SJCRH30 (cell line): Measurements from ENCODE around the gene HSPB6. TPM values are rescaled to one million over a fixed set of nuclear protein-coding genes. Genes with fewer than 3 reads are reported as not detected.

Source experiments
- DNase-seq, 2 experiments: peaks; one replicate each; pipeline ENCODE4 v3.0.0-alpha.2; 2015 to 2020
- H3K27ac ChIP-seq: fragments of 250-450 bp; sonication (Bioruptor Pico); 2 replicates; pipeline ENCODE4 v1.5.1; 2020; ENCODE audit warnings: mild to moderate bottlenecking, moderate library complexity
- H3K27me3 ChIP-seq: fragments of 250-450 bp; sonication (Bioruptor Pico); 2 replicates; pipeline ENCODE4 v1.5.1; 2020; ENCODE audit warnings: mild to moderate bottlenecking, moderate library complexity
- H3K36me3 ChIP-seq: fragments of 250-450 bp; sonication (Bioruptor Pico); 2 replicates; pipeline ENCODE4 v1.5.1; 2020; ENCODE audit warnings: mild to moderate bottlenecking, moderate library complexity
- H3K4me1 ChIP-seq: fragments of 250-450 bp; sonication (Bioruptor Pico); 2 replicates; pipeline ENCODE4 v1.5.1; 2020; ENCODE audit warnings: mild to moderate bottlenecking, moderate library complexity
- H3K4me3 ChIP-seq: fragments of 250-450 bp; sonication (Bioruptor Pico); 2 replicates; pipeline ENCODE4 v1.5.1; 2020; ENCODE audit warnings: mild to moderate bottlenecking, moderate library complexity
- H3K9me3 ChIP-seq: fragments of 250-450 bp; sonication (Bioruptor Pico); replicated peaks from 2 replicates; pipeline ENCODE4 v1.5.1; 2020; ENCODE audit warnings: mild to moderate bottlenecking, moderate library complexity
- total RNA-seq: library from RNA; depleted of rRNA; stranded (reverse); fragments of >200 nt; shearing (Covaris generic); gene quantifications from 2 replicates; pipeline ENCODE4 v1.2.3, GENCODE V29; 2014

Gene HSPB6
- total RNA-seq, 1 experiment from 2014 or later = not detected

GRCh38 chr19:35764432-35765315 is 7.8 kb upstream of the HSPB6 start:
- Histone ChIP-seq H3K36me3 (peaks cover 17% of the 10 kb centered on the region; the same call in 1 of the 2 replicates), H3K9me3 (no peaks in the 10 kb centered on the region), H3K4me3 (no peak overlapping the region), H3K4me1 (no peaks in the 10 kb centered on the region), H3K27ac (no peak overlapping the region), H3K27me3 (no peaks in the 10 kb centered on the region)
- DNase-seq = no peak

- Histone ChIP-seq H3K9me3 (no peaks in the 10 kb centered on the region), H3K27ac (no peak overlapping the region), H3K4me1 (peaks cover 8% of the 10 kb centered on the region; the same call in 1 of the 2 replicates), H3K4me3 (no peak overlapping the region), H3K36me3 (peaks cover 17% of the 10 kb centered on the region; the same call in 1 of the 2 replicates), H3K27me3 (no peaks in the 10 kb centered on the region)
- no peak for DNase-seq
These were observed 4.0 kb upstream of the HSPB6 start for GRCh38 chr19:35760711-35761349.

- DNase-seq = no peak
- Histone ChIP-seq H3K27ac (no peak overlapping the region), H3K4me3 (no peak overlapping the region), H3K9me3 (no peaks in the 10 kb centered on the region), H3K27me3 (no peaks in the 10 kb centered on the region), H3K36me3 (peaks cover 17% of the 10 kb centered on the region; the same call in 1 of the 2 replicates), H3K4me1 (peaks cover 8% of the 10 kb centered on the region; the same call in 1 of the 2 replicates)
These were observed 2.9 kb upstream of the HSPB6 start for GRCh38 chr19:35759697-35760096.

GRCh38 chr19:35757749-35758608 is 1.1 kb upstream of the HSPB6 start, which contains the start of gene PROSER3:
Gene PROSER3 (plus strand): TSS chr19:35758176. CDS start chr19:35758216, 40 bp downstream.
- Histone ChIP-seq H3K36me3 (peaks cover 16% of the 10 kb centered on the region; the same call in 1 of the 2 replicates), H3K9me3 (no peaks in the 10 kb centered on the region), H3K4me1 (peaks cover 8% of the 10 kb centered on the region; the same call in 1 of the 2 replicates), H3K27ac (peak within 1 kb of the TSS; percentile 89), H3K27me3 (no peaks in the 10 kb centered on the region), H3K4me3 (peak within 1 kb of the TSS; percentile 91)
- DNase-seq = peak; percentile 99 to 100

GRCh38 chr19:35757231-35757748 is 461 bp upstream of the HSPB6 start:
- H3K36me3 ChIP-seq = peaks cover 16% of the 10 kb centered on the region; the same call in 1 of the 2 replicates
- peak overlapping the region; percentile 91 for H3K4me3 ChIP-seq
- peak overlapping the region; percentile 89 for H3K27ac ChIP-seq
- DNase-seq = peak; percentile 89
- H3K27me3 ChIP-seq = no peaks in the 10 kb centered on the region
- no peaks in the 10 kb centered on the region for H3K9me3 ChIP-seq
- H3K4me1 ChIP-seq = peaks cover 8% of the 10 kb centered on the region; the same call in 1 of the 2 replicates

- Histone ChIP-seq H3K27ac (no peak overlapping the region), H3K4me3 (no peak overlapping the region), H3K27me3 (no peaks in the 10 kb centered on the region), H3K9me3 (no peaks in the 10 kb centered on the region), H3K36me3 (peaks cover 11% of the 10 kb centered on the region; the same call in 1 of the 2 replicates), H3K4me1 (peaks cover 8% of the 10 kb centered on the region; the same call in 1 of the 2 replicates)
- DNase-seq = no peak
These were observed 1.1 kb downstream of the HSPB6 start for GRCh38 chr19:35755550-35756376.

GRCh38 chr19:35755131-35755549 is 1.7 kb downstream of the HSPB6 start:
- Histone ChIP-seq H3K9me3 (no peaks in the 10 kb centered on the region), H3K36me3 (peaks cover 5% of the 10 kb centered on the region; the same call in 1 of the 2 replicates), H3K27ac (no peak overlapping the region), H3K4me1 (peaks cover 8% of the 10 kb centered on the region; the same call in 1 of the 2 replicates), H3K4me3 (no peak overlapping the region), H3K27me3 (no peaks in the 10 kb centered on the region)
- no peak for DNase-seq

- H3K36me3 ChIP-seq = peaks cover 5% of the 10 kb centered on the region; the same call in 1 of the 2 replicates
- no peaks in the 10 kb centered on the region for H3K9me3 ChIP-seq
- H3K27me3 ChIP-seq = no peaks in the 10 kb centered on the region
- peaks cover 8% of the 10 kb centered on the region; the same call in 1 of the 2 replicates for H3K4me1 ChIP-seq
- H3K4me3 ChIP-seq = no peak overlapping the region
- no peak for DNase-seq
- no peak overlapping the region for H3K27ac ChIP-seq
These were observed 2.3 kb downstream of the HSPB6 start for GRCh38 chr19:35754370-35755130.

- no peaks in the 10 kb centered on the region for H3K9me3 ChIP-seq
- H3K36me3 ChIP-seq = peaks cover 5% of the 10 kb centered on the region; the same call in 1 of the 2 replicates
- DNase-seq = no peak
- peaks cover 10% of the 10 kb centered on the region; the same call in 1 of the 2 replicates for H3K4me1 ChIP-seq
- H3K27ac ChIP-seq = no peak overlapping the region
- H3K27me3 ChIP-seq = no peaks in the 10 kb centered on the region
- H3K4me3 ChIP-seq = no peak overlapping the region
These were observed 3.0 kb downstream of the HSPB6 start for GRCh38 chr19:35753634-35754369.

GRCh38 chr19:35752746-35753350 is 4.0 kb downstream of the HSPB6 start:
- no peaks in the 10 kb centered on the region for H3K27me3 ChIP-seq
- peaks cover 5% of the 10 kb centered on the region; the same call in 1 of the 2 replicates for H3K36me3 ChIP-seq
- H3K4me3 ChIP-seq = no peak overlapping the region
- DNase-seq = no peak
- H3K27ac ChIP-seq = no peak overlapping the region
- no peaks in the 10 kb centered on the region for H3K9me3 ChIP-seq
- peaks cover 8% of the 10 kb centered on the region; the same call in 1 of the 2 replicates for H3K4me1 ChIP-seq

GRCh38 chr19:35751839-35752745 is 4.7 kb downstream of the HSPB6 start:
- peaks cover 8% of the 10 kb centered on the region; the same call in 1 of the 2 replicates for H3K4me1 ChIP-seq
- DNase-seq = no peak
- no peak overlapping the region for H3K4me3 ChIP-seq
- H3K9me3 ChIP-seq = no peaks in the 10 kb centered on the region
- H3K36me3 ChIP-seq = peaks cover 5% of the 10 kb centered on the region; the same call in 1 of the 2 replicates
- no peak overlapping the region for H3K27ac ChIP-seq
- H3K27me3 ChIP-seq = no peaks in the 10 kb centered on the region
